Gastroesophageal sphincter (tissue), 3 donors: ENCODE results near the gene CSPG4.

ENCODE experiments used
- EP300 ChIP-seq: sonication (generic); formaldehyde crosslinking; IDR thresholded peaks from one replicate; pipeline ENCODE4 v1.6.1; 2017; ENCODE audit warnings: antibody characterized with exemption, mild to moderate bottlenecking
- POLR2AphosphoS5 ChIP-seq: sonication (generic); formaldehyde crosslinking; IDR thresholded peaks from one replicate; pipeline ENCODE4 v1.6.1; 2017; ENCODE audit warnings: antibody characterized with exemption
- TF ChIP-seq, protein P1 (sequence below), 4 experiments: fragments of 200-600 bp in 2 of 4; fragments of 450-650 bp in 2 of 4; sonication (generic) in 1 of 4; IDR thresholded peaks; one replicate each; pipeline ENCODE4 v1.5.1; 2017 to 2019; ENCODE audit warnings: antibody characterized with exemption in 4 of 4, mild to moderate bottlenecking in 2 of 4, moderate library complexity in 2 of 4

DNA sequence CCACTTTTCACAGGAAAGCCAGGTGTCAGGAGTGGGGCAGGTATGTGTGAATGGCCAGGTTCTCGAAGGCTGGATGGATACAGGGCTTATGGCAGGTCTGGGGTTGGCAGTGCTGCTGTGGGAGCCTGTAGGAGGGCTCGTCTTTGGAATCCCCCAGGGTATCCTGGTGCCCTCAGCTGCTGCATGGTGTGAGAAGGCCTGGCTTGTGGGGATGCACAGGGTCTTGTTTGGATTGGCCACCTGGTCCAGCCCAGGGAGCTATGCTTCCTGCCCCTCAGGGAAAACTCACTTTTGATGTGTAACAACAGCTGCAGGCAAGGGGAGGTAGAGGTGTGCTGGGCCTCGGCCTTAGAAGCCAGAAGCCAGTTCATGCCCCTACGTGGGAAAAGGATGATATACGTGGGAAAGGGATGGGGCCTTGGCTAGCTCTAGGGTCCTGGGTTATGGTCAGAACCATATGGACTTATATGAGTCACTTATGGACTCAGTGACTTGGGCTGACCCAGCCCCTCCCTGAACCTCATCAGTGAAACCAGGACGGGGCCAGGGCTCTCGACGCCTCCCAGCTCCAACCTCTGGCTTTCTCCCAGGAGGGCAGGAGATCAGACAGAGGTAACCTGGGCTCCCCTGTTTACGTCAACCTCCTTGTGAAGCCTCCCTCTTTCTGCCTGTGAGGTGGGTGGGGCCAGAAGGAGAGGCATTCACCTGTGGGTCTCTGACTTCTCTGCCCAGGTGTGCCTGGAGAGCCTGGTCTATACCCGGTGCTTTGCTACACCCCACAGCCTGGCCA is 37.8 kb upstream of the CSPG4 start:
- TF ChIP-seq, protein P1, sequence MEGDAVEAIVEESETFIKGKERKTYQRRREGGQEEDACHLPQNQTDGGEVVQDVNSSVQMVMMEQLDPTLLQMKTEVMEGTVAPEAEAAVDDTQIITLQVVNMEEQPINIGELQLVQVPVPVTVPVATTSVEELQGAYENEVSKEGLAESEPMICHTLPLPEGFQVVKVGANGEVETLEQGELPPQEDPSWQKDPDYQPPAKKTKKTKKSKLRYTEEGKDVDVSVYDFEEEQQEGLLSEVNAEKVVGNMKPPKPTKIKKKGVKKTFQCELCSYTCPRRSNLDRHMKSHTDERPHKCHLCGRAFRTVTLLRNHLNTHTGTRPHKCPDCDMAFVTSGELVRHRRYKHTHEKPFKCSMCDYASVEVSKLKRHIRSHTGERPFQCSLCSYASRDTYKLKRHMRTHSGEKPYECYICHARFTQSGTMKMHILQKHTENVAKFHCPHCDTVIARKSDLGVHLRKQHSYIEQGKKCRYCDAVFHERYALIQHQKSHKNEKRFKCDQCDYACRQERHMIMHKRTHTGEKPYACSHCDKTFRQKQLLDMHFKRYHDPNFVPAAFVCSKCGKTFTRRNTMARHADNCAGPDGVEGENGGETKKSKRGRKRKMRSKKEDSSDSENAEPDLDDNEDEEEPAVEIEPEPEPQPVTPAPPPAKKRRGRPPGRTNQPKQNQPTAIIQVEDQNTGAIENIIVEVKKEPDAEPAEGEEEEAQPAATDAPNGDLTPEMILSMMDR (IDR thresholded peaks at IDR 0.05), result no peak
- no peak for TF ChIP-seq POLR2AphosphoS5
- TF ChIP-seq EP300, result no peak
